NCI-H1930 (cell line): ENCODE results near the gene TTLL9.

Experiments
- DNase-seq, 2 experiments: peaks; one replicate each; lab custom pipeline; 2025; lab: John Stamatoyannopoulos, UW

TTLL9 gene

DNA sequence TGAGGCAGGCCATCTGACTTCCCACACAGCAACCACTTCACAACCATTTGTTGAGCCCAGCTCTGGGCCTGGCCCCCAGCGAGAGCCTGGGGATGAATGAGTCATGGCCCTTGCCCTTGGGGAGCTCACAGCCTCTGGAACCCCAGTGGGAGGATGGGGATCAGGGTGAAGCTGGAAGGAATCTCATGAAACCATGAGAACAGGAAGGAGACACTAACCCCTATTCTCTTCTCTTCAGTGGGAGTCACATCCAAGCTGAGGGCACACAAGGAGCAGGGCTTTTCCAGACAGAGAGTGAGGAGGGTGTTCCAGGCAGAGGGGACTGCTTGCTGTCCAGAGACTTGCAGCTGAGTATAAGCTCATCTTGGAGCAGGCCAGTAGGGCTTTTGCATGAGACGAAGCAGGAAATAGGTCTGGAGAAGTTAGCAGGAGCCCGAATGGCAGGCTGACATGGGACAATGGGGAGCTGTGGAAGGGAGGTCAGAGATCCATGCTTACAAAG, 32.5 kb upstream of the TTLL9 start:
- DNase-seq, result no peak

- DNase-seq, result no peak
Observed at GRCh38 chr20:31838646-31839292, 31.7 kb upstream of the TTLL9 start.

DNA sequence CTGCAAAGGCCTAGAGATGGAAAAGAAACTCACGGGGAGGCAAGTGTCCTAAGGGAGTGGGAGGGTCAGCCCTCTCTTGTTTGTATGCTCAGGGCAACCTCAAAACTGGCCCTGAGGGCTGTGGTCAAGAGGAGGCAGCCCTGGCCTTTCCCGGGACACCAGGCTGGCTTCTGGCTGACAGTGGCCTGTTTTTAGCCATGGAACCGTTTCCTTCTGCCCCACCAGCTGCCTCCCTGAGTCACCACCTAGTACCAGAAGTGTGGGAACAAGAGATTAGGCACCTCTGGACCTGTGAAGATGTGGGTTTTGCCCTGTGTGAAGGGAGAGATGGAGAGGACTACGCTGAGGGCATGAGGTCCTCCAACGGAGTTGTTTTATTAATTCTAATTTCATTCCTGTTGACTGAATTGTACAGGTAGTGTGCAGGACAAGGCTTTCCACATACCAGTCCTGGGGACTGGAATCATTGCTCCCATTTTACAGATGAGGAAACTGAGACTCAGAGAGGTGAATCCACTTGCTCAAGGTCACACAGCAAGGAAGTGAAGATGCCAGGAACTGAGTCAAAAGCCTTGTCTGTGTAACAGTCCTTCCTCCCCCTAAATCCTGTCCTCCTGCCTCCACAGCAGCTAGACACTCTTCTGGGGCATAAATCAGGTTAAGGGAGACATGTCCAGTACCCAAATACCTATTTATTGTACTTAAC, 30.5 kb upstream of the TTLL9 start:
- DNase-seq, result no peak

- DNase-seq, result no peak
Observed at GRCh38 chr20:31840906-31841816, 29.3 kb upstream of the TTLL9 start.

DNA sequence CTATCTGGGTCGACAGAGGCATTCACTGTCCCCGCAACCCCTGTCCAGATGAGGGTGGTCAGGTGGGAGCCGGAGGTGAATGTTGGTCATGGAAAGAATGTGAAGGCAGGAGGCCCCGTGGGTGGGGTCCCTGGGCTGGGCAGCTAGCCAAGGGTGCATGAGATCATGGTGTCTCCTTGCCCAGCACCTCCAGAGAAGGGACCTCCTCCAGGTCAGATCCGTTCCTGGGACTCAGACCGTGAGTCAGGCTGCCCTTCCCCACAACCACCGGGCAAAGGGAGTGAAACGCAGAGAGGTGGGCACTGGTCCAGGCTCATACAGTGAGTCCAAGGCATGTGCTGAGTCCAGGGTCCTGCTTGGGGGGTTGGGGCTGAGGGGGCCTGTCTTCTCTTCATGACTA, 28.5 kb upstream of the TTLL9 start:
- no peak for DNase-seq

- DNase-seq, result no peak
Observed at GRCh38 chr20:31842471-31843157, 27.8 kb upstream of the TTLL9 start.

GRCh38 chr20:31843288-31843687, 27.1 kb upstream of the TTLL9 start:
- no peak for DNase-seq

- no peak for DNase-seq
Observed at GRCh38 chr20:31843881-31844280, 26.6 kb upstream of the TTLL9 start.

DNA sequence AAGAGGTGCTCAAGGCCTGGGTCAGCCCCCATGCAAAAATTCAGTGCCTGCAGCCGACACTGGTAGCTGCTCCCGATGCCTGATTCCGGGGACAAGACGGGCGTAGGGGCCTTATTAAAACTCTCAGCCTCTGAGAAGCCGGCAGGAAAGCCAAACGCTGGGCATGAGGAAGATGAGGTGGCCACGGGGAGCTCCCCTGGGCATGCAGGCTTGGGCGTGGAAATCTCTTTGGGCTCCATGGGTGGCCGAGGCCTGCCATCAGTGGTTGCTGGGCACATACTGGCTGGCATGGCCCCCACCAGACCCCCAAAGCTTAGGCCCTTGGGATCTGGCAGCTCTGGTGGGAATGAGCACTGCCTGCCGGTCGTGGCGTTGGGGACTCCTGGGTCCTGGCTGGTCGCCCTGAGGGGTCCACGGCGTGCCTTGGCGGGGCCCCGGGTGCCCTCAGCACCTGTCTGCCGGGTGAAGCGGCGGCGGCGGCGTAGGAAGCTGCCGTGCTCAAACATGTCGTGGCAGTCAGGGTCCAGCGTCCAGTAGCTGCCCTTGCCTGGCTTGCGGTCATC, 25.6 kb upstream of the TTLL9 start:
- DNase-seq, result no peak

DNA sequence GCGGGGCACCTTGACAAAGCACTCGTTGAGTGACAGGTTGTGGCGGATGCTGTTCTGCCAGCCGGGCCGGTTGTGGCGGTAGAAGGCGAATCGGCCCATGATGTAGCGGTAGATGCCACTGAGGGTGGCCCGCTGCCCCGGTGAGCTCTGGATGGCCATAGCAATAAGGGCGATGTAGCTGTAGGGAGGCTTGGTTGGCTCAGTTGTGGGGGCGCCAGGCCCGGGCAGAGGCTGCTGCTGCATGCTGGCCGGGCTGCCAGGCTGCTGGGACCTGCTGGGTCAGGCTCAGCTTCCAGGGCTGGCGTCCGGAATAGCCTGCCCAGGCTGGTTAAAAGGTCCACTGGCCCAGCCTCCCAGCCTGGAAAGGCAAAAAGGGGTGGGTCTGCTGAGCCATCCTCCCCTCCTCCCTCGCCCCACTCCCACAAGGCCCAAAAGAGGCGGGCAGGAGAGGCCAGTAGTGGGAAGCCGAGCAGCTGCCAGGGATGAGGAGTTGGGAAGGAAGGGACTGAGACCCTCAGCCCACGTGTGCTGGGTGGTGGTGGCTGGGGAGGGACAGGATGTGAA, 25.1 kb upstream of the TTLL9 start, which contains the start of gene FOXS1:
FOXS1 (minus strand) TSS at position 305 of the 564 bp plus-strand sequence; CDS start at position 243, 62 bp downstream.
- DNase-seq, result no peak

DNA sequence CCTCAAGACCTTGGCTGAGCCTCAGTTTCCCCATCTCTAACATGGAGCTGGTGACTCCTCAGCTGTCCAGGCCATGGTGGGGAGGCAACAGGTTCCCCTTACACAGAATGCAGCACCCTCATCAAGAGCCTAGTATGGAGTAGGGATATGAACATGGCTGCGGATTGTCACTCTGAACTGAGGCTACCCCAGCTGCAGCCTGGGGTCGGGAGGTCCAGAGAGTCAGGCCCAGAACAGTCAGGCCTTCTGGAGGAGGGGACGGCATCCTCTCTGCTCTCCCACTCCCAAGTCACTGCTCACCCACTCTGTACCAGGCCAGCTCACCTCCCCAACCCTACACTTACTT, 23.7 kb upstream of the TTLL9 start:
- DNase-seq, result no peak

DNA sequence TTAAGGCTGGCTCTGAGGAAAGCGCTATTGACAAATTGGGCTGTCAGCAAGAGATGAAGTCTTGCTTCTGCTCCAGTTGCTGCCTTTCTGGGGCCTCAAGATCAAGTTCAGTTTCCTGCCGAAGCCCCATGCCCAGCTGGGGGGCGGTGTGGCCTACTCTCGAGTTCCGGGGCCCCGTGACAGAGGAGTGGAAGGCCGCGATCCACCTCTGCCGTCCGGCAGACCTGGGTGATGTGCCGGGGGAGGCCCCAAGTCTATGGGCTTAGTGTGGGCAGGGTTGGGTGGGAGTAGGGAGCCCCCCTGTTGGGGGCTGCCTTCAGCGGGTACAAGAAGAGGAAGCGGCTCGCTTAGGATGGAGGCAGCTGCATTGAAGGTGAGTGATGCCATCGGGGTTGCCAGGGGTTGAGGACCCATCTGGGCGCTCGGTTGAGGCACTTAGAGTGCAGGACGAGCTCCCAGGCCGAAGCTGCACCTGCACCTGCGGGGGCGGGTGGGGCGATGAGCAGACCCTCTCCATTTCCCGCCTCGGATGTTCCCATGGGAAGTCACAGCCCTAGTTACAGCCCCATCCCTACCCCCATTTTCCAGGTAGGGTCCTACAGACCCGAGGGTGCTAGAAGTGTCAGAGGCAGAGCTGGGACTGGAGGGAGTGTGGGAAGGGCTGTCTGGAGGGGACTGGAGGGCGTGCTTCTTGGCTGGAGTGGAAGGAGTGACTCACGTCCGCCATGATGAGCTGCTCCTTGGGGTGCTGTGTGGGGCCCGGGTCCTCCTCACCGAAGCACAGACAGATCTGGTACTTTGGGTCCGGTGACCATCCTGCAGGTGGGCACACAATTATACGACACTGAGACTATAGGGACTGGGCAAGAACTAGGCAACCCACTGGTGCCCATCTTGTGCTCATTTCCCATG, 22.1 kb upstream of the TTLL9 start:
- no peak for DNase-seq

GRCh38 chr20:31849306-31849930, 21.0 kb upstream of the TTLL9 start:
- DNase-seq, result no peak

- DNase-seq, result no peak
Observed at GRCh38 chr20:31851240-31851955, 19.0 kb upstream of the TTLL9 start.

- no peak for DNase-seq
Observed at GRCh38 chr20:31853481-31853880, 17.0 kb upstream of the TTLL9 start.

GRCh38 chr20:31856516-31856915, 13.9 kb upstream of the TTLL9 start:
- DNase-seq, result no peak

DNA sequence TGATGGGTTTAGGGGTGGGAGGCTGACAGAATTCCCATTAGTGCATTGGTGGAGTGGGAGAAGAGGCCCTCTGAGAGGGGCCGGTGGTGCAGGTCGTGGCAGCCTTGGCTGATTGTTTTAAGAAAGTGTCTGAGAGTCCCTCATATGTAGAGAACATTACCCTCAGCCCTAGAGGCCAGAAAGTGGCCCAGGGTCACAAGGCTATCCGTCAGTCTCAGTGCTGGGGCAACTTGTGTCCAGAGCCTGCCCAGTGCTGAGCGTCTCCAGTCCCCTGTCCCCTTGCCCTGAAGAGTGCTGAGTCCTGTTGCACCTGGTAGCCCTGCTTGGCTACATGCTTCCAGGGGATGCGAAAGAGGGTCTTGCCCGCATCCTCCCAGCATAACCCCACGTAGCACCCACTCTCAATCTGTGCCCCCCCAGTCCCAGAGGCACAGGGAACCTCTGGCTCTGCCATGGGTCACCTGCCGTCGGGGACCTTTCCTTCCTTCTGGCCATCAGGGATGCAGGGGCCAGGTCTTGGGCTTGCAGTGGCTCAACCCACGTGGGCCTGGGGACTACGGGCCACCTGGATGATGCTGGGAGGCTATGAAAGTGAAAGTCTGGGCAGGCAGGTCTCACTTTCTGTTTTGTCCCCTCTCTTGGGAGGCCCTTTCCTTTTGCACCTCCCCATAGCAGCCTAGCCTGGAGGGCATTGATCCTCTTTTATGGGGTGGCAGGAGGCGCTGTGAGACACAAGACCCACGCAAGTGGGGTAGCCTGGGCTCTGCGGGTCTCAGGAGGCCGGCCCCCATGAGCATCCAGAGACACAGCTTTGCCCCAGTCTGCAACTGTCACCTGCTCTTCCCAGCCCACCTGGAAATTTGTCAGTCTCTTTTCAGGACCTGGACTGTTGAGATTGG, 12.3 kb upstream of the TTLL9 start:
- DNase-seq, result no peak

GRCh38 chr20:31858760-31859083, 11.7 kb upstream of the TTLL9 start:
- DNase-seq, result no peak
